HG03469 (cell line): ENCODE data around the gene AKIP1.

ENCODE experiments used
- ATAC-seq: cut with Tn5 transposase; IDR thresholded peaks from one replicate; pipeline ENCODE4 v1.9.1; 2021; ENCODE audit warnings: mild to moderate bottlenecking, moderate library complexity, moderate number of reproducible peaks; ENCODE audit not compliant: unreplicated experiment

The AKIP1 gene

DNA sequence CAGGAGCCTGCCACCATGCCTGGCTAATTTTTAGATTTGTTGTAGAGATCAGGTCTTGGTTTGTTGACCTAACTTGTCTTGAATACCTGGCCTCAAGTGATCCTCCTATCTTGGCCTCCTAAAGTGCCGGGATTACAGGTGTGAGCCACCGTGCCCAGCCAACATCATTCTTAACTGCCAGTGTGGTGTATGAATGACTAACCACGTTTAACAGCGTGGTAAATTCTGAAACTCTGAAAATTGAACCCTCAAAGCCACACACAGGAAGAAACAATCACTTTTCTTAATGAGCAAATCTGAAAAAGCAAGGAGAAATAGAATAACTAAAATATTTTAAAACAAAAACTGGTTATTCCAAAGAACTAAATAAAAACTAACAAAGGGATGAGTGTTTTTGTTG, 45.9 kb downstream of the AKIP1 start:
- ATAC-seq = no peak

DNA sequence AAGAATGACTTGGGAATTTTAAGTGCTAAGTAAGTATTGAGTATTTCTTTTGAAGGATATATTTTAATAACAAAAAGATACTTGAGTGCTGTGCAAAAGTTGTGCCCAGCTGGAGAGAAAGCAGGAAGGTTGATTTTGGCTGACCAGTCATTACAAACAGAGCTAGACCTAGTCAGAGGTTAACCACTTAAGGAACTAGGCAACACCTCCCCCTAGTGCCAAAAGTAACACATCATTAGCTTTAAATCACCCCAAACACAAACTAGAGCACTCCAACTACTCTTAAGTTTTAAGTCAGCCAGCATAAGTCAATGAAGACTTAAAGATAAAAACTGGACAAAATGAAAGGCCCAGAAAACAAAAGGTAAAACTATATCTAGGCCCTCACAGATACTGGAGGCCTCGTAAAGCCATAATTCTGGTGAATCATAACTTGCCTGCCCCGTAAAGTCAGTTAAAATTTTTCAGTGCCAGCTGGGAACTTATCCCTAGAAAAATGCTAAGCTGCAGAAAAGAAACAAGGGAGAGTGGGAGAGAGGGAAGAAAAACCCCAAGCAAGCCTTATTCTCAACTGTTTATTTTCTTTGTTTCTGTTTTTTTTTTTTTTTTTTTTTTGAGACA, 48.7 kb downstream of the AKIP1 start:
- ATAC-seq = peak; percentile 44

DNA sequence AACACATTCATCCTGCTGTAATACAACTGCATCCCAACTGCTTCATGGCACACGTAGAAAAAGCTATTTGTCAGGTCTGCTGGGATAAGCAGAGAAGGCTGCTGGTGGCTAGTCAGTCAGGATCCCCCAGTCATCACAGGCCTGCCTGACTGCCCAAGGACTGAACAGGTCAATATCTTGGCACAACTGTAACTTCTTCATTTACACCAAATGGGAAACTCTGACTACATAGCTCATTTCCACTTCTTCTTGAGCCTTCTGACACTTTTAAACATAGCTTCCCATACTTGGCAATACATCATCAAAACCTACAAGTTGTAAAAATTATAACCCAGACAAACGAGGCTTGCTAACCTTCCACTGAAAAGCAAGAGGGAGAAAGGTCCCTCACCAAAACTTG, 50.4 kb downstream of the AKIP1 start:
- no peak for ATAC-seq

DNA sequence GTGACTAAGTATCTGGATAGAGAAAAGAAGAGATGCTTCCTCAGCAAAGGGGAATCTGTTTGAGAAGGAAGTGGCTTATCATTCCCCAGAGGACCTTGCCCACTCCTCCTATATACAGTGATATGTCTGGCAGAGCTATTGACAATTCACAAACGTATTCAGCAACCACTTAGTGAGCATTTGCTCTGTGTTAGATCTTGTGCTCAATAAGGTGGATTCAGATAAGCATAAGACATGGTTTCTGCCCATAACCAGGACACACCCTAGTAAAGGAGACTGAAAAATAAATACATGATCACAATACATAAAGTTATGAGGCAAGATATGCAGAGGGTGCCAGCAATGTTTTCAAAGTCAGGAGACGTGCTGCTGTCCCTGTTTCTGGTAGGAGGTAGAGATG, 51.9 kb downstream of the AKIP1 start:
- no peak for ATAC-seq

DNA sequence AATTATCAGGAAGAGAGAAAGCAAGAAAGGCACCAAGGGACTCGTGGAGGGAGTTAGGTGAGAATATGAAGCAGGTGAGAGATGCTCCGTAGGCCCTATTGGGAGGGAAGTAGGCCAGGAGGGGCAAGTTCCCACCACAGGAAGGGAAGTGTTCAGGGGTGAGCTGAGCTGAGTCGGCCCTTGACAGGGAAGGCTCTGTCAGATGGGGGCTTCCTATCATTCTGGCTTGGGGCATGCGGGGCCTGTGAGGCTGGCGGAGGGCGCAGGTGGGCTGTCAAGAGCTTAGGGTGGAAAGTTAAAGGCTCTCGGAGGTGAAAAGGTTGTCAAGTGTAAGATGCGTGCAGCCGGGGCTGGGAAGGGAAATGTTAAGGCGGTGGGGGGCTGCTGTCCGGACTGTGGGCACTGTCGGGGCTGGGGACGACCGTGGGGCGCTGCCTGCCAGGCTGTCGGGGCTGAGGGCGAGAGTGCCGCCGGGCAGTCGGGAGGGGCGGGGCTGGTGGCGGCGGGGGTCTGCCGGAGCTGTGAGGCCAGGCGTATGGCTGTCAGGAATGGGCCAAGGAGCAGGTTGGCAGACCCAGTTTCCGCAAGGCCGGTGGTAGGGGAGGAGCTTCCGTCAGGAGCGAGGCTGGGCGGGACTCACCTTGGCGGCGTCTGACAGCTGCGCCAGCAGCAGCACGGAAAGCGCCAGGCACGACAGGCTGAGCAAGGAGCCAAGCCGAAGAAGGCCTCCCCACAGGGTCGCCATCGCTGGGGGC, 52.8 kb downstream of the AKIP1 start:
- ATAC-seq = peak; percentile 34

DNA sequence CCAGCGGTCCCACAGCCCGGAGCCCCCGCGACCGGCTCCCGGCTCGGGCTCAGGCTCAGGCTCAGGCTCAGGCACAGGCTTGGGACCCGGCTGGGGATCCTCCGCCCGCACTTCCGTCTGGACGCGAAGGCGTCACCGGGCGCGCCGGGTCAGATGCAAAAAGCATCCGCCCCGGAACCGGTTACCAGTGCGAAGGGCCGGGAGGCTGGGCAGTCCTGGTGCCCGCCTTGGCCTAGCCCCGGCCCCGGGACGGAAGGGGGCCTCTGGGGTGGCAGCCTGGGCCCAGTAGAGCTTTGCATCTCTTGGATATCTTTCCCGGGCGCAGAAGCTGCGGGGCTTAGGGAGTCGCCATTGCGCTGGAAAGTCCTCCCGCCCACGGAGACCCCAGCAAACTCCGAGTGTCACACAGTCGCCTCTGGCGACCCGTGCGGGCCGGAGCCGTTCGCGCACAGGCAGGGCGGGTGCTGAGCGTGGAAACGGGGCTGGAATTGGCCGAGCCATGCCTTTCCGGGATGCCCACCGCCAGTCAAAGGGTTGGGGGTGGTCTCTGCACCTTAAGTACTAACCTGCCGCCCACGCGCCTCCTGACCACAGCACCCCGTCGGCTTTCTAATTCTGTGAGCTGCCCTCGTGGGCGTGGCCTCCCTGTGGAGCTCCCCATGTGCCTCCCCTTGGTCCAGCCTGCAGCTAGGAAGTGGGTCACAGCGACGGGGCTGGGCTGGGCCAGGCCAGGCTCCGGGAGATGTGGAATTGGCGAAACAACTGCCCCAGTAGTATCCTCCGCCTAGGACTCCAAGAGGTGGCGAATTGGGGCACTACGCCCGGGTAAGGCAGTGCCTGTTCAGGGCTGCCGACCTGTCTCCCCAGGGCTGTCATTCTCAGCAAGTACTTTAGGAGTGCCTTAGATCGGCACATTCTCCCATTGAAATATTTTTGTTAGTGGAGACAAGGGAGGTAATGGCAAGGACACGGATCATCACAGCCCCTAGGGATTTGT, 53.6 kb downstream of the AKIP1 start, which contains the start of gene TMEM9B:
TSS of gene TMEM9B (minus strand) at position 119 of the 997 bp plus-strand sequence. CDS start 129 bp downstream, outside the sequence.
- ATAC-seq = peak; percentile 59

DNA sequence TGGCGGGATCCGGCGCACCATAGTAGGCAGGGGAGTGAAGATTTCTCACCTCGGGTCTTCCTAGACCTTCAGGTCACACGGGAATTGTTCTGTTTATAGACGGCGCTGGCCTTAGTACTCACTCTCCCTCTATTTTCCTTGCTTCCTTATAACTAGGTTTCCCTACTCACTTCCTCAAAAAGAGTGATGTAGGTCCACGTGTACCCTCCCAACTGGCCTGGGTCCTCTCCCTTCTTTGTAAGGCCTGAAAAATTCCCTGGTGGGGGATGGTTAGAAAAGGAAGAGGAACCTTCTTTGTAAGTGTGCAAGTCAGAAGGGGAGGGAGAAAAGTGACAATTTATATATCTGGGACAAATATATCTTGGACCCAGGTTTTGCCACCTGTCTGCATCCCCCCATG, 56.2 kb downstream of the AKIP1 start:
- ATAC-seq = no peak
